Measurements from ENCODE around the gene SP8.

GRCh38 chr7:20779041-20779440, 7.6 kb downstream of the SP8 start:
- TF ChIP-seq TBP (optimal IDR thresholded peaks at IDR 0.05; ENCODE audit: low read depth, low read length) (no peak), ZNF316 (IDR thresholded peaks at IDR 0.05) (no peak), CTCF (IDR thresholded peaks at IDR 0.05 in 2 of 3, conservative IDR thresholded peaks at IDR 0.05 in 1 of 3; ENCODE audit: insufficient read depth in 2 of 3, low read depth in 1 of 3, low read length in 3 of 3) (no peak)
